Activated B cell treated with CpG ODN at 0.5 μM for 24 hours (primary cell): ENCODE results near the gene LMO1. TPM values are rescaled to one million over a fixed set of nuclear protein-coding genes. Genes with fewer than 3 reads are reported as not detected.

Experiments used
- ATAC-seq: fragments of 200-7000 bp; cut with Tn5 transposase; one replicate; pipeline ENCODE4 v1.10.0; 2021; ENCODE audit warnings: low read depth, mild to moderate bottlenecking, moderate library complexity
- CTCF ChIA-PET: fragments of 350-600 bp; sonication (Branson Sonifier 250); formaldehyde crosslinking; loops from one replicate; lab custom pipeline; 2021; ENCODE audit warnings: antibody characterized with exemption; lab: Charles Lee
- POLR2A ChIA-PET: fragments of 350-600 bp; sonication (Branson Sonifier 250); formaldehyde crosslinking; loops from one replicate; lab custom pipeline; 2021; ENCODE audit warnings: antibody characterized with exemption; lab: Charles Lee
- DNase-seq: peaks from one replicate; pipeline ENCODE4 v3.0.0; 2022
- H3K27ac Mint-ChIP-seq: one replicate; pipeline ENCODE4 v1.8.0; 2020; ENCODE audit warnings: mixed read lengths
- H3K27me3 Mint-ChIP-seq: one replicate; pipeline ENCODE4 v1.8.0; 2021; ENCODE audit warnings: mixed read lengths
- H3K36me3 Mint-ChIP-seq: one replicate; pipeline ENCODE4 v1.8.0; 2021; ENCODE audit warnings: low read depth, mixed read lengths
- H3K4me1 Mint-ChIP-seq: one replicate; pipeline ENCODE4 v1.8.0; 2021; ENCODE audit warnings: mixed read lengths
- H3K4me3 Mint-ChIP-seq: one replicate; pipeline ENCODE4 v1.8.0; 2020; ENCODE audit warnings: mild to moderate bottlenecking, mixed read lengths
- H3K9me3 Mint-ChIP-seq: one replicate; pipeline ENCODE4 v1.8.0; 2020; ENCODE audit warnings: mixed read lengths
- CTCF ChIP-seq: fragments of 200-600 bp; IDR thresholded peaks from one replicate; pipeline ENCODE4 v1.8.0; 2022; ENCODE audit warnings: antibody characterized with exemption, mild to moderate bottlenecking
- intact Hi-C: fragments of 100-400 bp; cut with micrococcal nuclease; formaldehyde crosslinking; loops from one replicate; pipeline ENCODE4 v1.15.1; 2024
- total RNA-seq: library from RNA; stranded (reverse); gene quantifications from 2 replicates; pipeline ENCODE4 v1.2.3, GENCODE V29; 2022

Gene LMO1
- total RNA-seq, 1 donor from 2014 or later = not detected

GRCh38 chr11:8291421-8292350 is 28.0 kb upstream of the LMO1 start:
- Mint-ChIP-seq H3K4me3 (no peak overlapping the region), H3K27ac (no peak overlapping the region), H3K36me3 (no peaks in the 10 kb centered on the region), H3K27me3 (no peaks in the 10 kb centered on the region), H3K9me3 (no peaks in the 10 kb centered on the region), H3K4me1 (no peaks in the 10 kb centered on the region)
- POLR2A ChIA-PET = no interaction called here
- intact Hi-C loops = no loop called here
- no peak for TF ChIP-seq CTCF
- no peak for DNase-seq
- ATAC-seq = no peak
- CTCF ChIA-PET = no interaction called here

GRCh38 chr11:8290081-8290810 is 26.6 kb upstream of the LMO1 start:
- no peaks in the 10 kb centered on the region for H3K36me3 Mint-ChIP-seq
- H3K27me3 Mint-ChIP-seq = peaks cover 2% of the 10 kb centered on the region
- H3K4me1 Mint-ChIP-seq = no peaks in the 10 kb centered on the region
- intact Hi-C loops = no loop called here
- H3K4me3 Mint-ChIP-seq = no peak overlapping the region
- ChIA-PET CTCF (no interaction called here), POLR2A (no interaction called here)
- no peak for TF ChIP-seq CTCF
- no peaks in the 10 kb centered on the region for H3K9me3 Mint-ChIP-seq
- no peak for ATAC-seq
- H3K27ac Mint-ChIP-seq = no peak overlapping the region
- no peak for DNase-seq

GRCh38 chr11:8289492-8289918 is 25.8 kb upstream of the LMO1 start:
- no peak for TF ChIP-seq CTCF
- Mint-ChIP-seq H3K27me3 (peaks cover 6% of the 10 kb centered on the region), H3K4me3 (no peak overlapping the region), H3K4me1 (no peaks in the 10 kb centered on the region), H3K36me3 (no peaks in the 10 kb centered on the region), H3K9me3 (no peaks in the 10 kb centered on the region), H3K27ac (no peak overlapping the region)
- DNase-seq (no peak), ATAC-seq (no peak)
- intact Hi-C loops = no loop called here
- ChIA-PET POLR2A (no interaction called here), CTCF (no interaction called here)

GRCh38 chr11:8288824-8289491 is 25.3 kb upstream of the LMO1 start:
- DNase-seq (no peak), ATAC-seq (no peak)
- ChIA-PET POLR2A (no interaction called here), CTCF (no interaction called here)
- Mint-ChIP-seq H3K9me3 (no peaks in the 10 kb centered on the region), H3K4me3 (no peak overlapping the region), H3K36me3 (no peaks in the 10 kb centered on the region), H3K27me3 (peaks cover 6% of the 10 kb centered on the region), H3K27ac (no peak overlapping the region), H3K4me1 (no peaks in the 10 kb centered on the region)
- intact Hi-C loops = no loop called here
- no peak for TF ChIP-seq CTCF
